ENCODE measurements around the gene TBC1D2B.

DNA sequence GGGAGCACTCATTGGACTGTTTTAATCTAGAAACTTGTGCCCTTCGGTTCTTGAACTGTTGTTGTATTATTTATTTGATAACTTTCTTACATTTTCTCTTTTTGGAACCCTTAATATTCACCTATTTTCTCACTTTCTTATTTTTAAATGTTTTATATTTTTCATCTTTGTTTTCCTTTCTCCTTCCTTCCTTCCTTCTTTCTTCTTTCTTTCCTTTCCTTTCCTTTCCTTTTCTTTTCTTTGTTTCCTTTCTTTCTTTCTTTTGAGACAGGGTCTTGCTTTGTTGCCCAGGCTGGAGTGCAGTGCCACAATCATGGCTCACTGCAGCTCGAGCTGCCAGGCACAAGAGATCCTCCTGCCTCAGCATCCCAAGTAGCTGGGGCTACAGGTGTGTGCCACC lies 108.5 kb downstream of the TBC1D2B start:
- TF ChIP-seq, protein P1, sequence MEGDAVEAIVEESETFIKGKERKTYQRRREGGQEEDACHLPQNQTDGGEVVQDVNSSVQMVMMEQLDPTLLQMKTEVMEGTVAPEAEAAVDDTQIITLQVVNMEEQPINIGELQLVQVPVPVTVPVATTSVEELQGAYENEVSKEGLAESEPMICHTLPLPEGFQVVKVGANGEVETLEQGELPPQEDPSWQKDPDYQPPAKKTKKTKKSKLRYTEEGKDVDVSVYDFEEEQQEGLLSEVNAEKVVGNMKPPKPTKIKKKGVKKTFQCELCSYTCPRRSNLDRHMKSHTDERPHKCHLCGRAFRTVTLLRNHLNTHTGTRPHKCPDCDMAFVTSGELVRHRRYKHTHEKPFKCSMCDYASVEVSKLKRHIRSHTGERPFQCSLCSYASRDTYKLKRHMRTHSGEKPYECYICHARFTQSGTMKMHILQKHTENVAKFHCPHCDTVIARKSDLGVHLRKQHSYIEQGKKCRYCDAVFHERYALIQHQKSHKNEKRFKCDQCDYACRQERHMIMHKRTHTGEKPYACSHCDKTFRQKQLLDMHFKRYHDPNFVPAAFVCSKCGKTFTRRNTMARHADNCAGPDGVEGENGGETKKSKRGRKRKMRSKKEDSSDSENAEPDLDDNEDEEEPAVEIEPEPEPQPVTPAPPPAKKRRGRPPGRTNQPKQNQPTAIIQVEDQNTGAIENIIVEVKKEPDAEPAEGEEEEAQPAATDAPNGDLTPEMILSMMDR (IDR thresholded peaks at IDR 0.05; ENCODE audit: poor library complexity), result no peak
- TF ChIP-seq EZH2 (IDR thresholded peaks at IDR 0.05; ENCODE audit: borderline replicate concordance), result no peak
